GM18861 (cell line): ENCODE data around the gene PRKG1.
"Not testable (repeated sequence)": the region's sequence is repeated elsewhere in the genome, so short reads cannot be mapped to it uniquely, and the experiment has no call there.

Experiments
- ATAC-seq: cut with Tn5 transposase; IDR thresholded peaks from one replicate; pipeline ENCODE4 v1.9.1; 2021; ENCODE audit not compliant: unreplicated experiment

Gene PRKG1

GRCh38 chr10:51113007-51113406 is 38.7 kb downstream of the PRKG1 start:
- ATAC-seq: no peak

GRCh38 chr10:51117053-51117660 is 42.9 kb downstream of the PRKG1 start:
- no peak for ATAC-seq

DNA sequence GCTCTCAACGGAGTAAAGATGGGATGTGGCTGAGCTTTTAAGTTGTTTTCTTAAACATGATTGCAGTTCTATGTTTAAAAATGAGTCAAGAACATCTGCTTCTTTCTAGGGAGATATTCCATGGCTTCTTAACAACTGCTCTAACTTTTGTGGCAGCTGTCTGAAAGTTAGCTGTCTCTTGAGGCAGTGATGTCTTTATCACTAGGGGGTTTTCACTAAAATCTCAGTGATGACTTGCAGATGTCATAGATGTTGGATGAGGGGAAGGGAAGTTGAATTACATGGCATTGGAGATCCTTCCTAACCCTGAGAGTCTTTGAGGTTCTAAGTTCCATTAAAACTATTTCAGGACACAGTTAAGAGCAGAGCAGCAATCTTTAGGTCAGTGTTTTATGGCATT is 43.5 kb downstream of the PRKG1 start:
- no peak for ATAC-seq

- ATAC-seq: no peak
Measured at GRCh38 chr10:51119441-51119840, 45.2 kb downstream of the PRKG1 start.

- no peak for ATAC-seq
Measured at GRCh38 chr10:51121861-51122260, 47.6 kb downstream of the PRKG1 start.

- no peak for ATAC-seq
Measured at GRCh38 chr10:51124852-51125251, 50.6 kb downstream of the PRKG1 start.

DNA sequence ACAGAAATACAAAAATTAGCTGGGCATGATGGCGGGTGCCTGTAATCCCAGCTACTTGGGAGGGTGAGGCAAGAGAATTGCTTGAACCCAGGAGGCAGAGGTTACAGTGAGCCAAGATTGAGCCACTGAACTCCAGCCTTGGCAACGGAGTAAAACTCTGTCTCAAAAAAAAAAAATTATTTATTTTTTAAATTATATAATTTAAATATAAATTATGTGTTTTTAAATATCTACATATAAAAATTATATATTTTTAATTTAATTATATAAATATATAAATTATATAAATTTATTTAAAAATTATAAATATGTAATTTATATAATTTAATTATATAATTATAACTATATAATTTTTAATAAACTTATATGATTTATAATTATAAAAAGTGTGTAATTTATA is 51.2 kb downstream of the PRKG1 start:
- no peak for ATAC-seq

- ATAC-seq: no peak
Measured at GRCh38 chr10:51129946-51130544, 55.8 kb downstream of the PRKG1 start.

DNA sequence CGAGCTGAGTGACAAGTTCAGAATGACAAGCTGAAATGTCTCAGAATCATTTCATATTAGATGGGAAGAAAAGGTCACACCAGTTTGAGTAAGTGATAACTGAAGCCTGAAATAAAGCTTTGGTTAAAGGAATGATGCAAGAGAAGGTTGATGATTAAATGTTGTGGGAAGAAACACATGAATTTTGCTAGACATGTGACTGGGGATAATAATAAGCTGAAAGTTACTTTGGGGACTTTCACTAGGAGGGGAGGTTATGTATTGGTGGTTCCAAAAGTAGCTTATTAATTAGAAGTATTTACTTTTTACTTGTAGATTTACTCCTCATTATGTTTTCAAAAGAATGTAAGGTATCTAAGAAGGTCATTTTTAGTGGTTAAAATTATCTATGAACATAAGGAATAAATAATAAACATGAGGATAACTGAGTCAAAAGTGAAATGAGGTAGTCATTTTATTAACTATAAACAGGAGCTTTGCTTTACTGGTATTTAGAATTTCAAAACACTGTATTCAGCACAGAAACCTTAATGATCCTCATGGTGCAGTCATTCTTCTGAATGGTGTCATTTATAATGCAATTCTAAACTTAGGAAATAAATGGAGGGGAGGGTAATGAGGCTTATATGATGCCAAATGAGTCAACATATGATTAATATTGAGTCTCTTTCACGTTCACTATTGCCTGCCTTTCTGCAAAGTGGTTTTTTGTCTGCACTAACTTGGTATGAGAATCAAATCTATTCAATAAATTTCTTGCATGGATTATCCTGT is 63.7 kb downstream of the PRKG1 start:
- ATAC-seq: peak; percentile 82

- no peak for ATAC-seq
Measured at GRCh38 chr10:51139176-51139575, 64.9 kb downstream of the PRKG1 start.

DNA sequence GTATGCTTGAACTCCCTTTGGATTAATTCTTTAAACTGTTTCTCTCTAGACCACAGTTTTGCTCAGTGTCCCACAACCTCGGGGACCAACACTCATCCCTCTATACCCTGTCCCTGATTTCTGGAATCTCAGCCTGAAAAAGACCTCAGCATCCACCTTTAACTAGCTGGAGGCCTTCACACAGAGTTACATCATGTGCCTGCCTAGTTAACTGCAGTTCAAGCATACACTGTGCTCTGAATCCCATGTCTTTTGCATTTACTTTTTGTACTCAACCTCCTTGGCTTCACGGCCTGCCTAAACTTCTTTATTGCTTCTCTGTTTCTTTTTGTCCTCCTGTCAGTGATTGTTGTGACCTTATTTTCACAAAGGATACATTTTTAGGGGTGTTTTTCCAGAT is 66.7 kb downstream of the PRKG1 start:
- ATAC-seq: no peak

DNA sequence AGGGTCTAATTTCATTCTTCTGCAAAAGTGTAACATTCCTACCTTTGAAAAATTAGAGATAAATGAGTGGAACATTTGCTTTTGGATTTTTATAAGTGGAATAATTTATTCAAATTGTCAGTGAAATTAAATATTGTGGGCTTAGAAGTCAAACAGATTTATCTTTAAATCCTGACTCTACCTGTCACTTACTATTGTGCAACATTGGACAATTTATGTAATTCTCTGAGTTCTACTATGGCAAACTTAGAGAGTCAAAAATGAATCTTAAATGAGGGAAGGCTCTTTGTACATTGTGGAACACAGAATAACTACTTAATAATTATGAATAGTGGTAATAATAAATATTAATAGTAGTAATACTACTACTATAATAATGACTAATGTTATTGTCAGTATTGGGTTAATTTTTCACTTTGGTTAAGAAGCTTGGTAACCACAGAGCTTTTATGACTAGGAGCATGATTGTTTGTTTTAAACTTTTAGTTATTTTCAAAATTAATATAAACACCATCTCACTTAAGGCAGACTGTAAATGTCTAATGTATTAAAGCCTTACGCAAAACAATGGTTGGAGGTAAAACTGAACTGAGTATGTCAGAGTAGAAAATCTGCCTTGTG is 70.0 kb downstream of the PRKG1 start:
- peak; percentile 79 for ATAC-seq

DNA sequence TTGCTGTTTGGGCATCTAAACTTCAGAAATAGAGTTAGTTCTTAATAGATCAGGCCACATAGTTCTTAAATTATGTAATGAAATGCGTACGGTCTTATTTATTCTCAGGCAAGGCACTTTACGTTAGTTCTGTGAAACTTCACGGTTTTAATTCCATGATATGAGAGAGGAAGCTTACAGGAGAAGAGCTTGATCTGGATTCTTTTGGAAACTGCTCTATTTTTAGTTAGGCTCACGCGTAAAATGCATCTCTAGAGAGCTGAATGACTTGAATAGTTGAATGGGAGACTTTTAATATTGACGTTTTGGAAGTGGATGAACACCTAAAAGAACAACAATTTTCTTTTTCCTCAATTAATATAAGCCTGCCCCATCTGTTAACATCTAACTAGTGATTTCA is 71.1 kb downstream of the PRKG1 start:
- no peak for ATAC-seq

- ATAC-seq: no peak
Measured at GRCh38 chr10:51147644-51148399, 73.5 kb downstream of the PRKG1 start.

GRCh38 chr10:51156926-51157325 is 82.6 kb downstream of the PRKG1 start:
- ATAC-seq: no peak

DNA sequence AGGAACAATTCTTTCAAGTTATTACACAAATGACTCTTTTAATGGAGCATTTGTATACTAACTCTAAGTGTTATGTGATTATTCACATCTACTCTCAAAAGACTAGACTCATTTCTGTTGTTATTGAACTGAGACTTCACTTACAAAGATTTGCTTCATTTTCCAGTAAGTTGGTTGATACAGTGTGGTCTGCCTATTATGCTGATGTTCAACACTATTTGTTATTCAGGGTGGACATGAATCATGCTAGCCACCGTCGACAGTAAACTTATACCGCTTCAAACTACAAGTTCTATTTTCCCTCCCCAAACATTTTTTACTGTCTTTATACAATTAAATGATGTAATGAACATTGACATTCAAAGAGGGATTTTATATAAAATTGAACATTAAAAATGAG is 84.5 kb downstream of the PRKG1 start:
- no peak for ATAC-seq

GRCh38 chr10:51159841-51160240 is 85.6 kb downstream of the PRKG1 start:
- ATAC-seq: no peak

GRCh38 chr10:51162002-51162401 is 87.7 kb downstream of the PRKG1 start:
- ATAC-seq: no peak

GRCh38 chr10:51163380-51164049 is 89.2 kb downstream of the PRKG1 start:
- ATAC-seq: not testable (repeated sequence)

DNA sequence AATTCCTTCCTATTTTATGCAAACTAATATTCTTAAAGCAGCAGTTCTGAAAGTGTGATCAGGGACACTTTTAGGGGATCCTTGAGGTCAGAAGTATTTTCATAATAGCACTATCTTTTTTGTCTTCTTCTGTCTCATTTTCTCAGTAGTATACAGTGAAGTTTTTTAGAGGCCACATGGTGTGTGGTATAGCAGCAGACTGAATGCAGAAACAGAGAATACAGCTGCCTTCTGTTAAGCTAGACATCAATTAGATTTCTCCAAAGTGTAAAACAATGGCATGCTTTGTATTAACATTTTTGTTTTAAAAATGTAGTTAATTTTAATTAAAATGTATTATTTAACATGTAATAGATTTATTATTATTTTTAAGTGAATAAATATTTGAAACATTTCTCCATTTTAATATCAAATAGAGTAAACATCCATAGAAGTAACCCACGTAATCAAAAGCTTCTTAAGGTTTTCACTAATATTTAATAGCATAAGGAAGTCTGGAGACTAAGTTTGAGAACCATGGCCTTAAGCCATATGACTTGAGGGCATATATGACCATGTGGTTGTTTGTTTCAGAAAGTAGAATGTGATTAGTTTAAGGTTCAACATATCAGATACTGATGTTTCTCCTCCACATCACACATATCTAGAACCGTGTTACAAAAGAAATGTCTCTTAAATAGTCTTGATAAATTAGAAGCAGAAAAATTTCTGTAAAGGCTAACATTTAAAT is 94.0 kb downstream of the PRKG1 start:
- ATAC-seq: no peak
